Right forelimb (tissue), 1 donor: ENCODE data around the gene PRCC.

Experiments
- DNase-seq: peaks from one replicate; pipeline ENCODE4 v3.0.0-alpha.2; 2018

Gene PRCC

GRCh38 chr1:156801409-156802121, 34.2 kb downstream of the PRCC start:
- DNase-seq = no peak

DNA sequence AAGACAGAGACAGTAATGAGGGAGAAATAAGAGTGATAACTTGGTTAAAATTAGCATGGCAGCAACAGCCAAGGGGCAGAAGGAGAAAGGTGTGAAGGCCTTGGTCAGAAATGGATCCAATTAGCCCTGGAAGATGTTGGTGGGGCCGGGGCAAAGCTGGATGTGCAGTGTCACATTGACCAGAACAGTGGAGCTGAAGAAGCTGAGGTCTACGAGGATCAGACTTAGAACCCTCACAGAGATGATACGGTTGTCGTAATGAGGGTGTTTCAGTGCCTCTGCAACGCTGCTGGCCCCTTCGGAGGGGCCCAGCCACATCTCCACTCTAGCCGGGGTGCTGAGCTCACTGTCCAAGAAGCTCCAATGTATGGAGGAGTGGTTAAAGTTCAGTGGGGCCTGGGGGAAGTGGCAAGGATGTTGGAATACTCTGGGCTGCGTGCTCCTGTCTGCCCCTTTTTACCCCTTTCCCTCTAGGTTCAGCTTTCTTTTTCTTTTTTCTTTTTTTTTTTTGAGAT, 35.1 kb downstream of the PRCC start:
- DNase-seq = no peak

DNA sequence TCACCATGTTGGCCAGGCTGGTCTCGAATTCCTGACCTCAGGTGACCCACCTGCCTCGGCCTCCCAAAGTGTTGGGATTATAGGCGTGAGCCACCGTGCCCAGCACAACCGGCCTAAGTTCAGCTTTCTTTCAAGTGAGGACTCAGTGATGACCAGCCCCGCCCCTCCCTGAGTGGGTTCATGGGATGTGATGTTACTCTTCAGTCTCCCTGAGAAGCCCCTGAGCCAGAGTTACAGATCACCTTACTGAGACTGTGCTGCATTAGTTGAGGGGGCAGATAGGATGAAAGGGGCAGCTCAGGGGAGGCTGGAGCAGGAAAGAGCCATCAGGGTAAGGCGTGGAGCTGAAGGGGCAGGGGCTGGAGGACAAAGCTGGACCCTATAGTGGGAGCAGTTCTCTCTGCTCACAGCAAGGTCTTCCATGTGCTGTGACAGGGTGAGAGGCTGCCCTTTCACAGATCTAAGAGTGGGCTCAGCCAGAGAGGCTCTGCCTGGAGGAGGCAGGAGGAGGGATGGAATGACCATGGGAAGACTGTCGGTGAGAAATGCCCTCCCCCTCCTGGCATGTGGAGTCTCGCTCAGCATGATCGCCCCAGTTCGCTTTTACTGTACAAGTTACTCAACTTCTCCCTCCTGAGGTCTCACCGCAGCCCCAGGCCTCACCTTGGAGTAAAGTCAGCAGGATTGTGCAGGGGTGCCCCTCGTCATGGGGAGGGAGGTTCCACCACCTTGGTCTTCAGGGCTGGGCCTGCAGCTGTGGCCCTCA, 35.9 kb downstream of the PRCC start:
- DNase-seq = no peak

DNA sequence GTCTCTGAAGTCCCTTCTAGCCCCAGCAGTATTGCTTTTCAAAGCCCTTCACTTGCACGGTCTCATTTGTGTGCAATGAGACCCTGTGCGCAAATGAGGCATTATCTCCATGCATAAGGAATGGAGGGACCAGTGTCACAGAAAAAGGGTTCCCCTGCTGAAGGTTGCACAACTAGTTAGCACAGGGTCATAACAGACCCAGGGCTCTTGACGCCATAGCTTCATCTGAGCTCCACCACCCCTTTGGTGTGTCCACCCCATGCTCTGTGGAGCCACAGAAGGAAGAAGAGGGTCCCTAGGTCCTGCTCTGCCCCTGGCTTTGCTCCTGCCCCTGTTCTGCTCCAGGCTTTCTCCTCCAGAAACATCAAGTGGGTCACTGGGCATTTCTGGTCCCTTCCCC, 36.7 kb downstream of the PRCC start:
- DNase-seq = no peak

GRCh38 chr1:156804572-156805243, 37.4 kb downstream of the PRCC start:
- DNase-seq = no peak

- DNase-seq = no peak
Observed at GRCh38 chr1:156805766-156806511, 38.6 kb downstream of the PRCC start.

DNA sequence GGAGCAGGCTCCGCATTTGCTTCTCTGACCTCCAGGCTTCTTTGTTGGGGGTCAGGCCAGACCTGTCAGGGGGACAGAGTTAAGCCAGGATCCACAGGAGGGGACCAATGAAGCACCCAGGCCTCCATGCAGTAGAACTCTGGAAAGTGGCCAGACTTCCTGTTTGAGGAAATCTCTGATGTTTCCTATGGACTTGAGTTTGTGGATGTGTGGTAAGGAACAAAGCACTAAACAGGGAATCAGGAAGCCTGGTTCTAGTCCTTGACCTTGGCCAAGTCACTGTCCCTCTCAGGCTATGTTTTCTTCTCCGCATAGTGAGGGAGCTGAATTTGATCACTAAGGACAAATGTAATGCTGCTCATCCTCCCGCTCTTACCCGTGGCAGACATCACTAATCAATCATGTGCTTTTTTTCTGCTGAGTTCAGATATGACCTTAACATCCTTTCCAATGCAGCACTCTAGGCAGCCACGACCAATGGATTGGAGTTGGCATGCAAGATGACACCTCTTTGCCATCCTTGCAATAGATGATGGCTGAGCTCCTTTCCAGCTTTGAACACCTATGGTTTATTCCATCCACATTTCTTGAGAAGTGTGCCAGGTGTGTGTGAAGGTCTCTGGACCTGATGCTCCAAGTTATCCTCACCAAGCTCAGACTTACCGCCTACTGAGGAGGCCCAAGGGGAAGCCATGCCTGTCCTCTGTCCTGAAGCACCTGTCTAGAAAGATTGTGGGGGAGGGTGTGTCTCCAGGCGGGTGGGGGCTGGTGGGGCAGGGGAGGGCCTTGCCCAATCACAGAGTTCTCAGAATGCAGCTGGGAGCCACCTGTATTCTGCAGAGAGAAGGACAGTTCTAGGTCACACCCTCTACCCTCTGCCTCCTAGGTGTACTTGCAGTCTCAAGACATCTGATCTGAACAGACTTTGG, 39.4 kb downstream of the PRCC start:
- DNase-seq = no peak

- DNase-seq = no peak
Observed at GRCh38 chr1:156807627-156808026, 40.3 kb downstream of the PRCC start.

- no peak for DNase-seq
Observed at GRCh38 chr1:156808186-156809030, 41.1 kb downstream of the PRCC start.

GRCh38 chr1:156809281-156809680, 41.9 kb downstream of the PRCC start:
- DNase-seq = no peak

- no peak for DNase-seq
Observed at GRCh38 chr1:156809711-156810366, 42.5 kb downstream of the PRCC start.

DNA sequence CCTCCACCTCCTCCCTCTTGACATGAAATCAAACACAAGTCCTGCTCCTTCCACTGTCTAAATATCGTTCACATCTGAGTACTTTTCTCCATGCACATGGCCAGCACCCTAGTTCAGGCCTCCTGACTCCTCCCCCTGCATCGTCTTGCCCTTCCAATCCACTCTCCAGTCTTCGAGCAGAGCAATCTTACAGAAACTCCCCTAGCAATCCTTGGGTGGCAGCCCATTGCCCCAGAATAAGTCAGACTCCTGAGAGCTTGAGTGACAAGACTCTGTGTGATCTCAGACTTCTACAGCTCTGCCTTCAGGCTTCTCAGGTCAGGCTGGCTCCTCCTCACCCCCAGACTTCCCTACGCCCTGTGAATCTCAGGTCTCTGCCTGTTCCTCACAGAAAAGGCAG, 43.8 kb downstream of the PRCC start:
- DNase-seq = no peak

DNA sequence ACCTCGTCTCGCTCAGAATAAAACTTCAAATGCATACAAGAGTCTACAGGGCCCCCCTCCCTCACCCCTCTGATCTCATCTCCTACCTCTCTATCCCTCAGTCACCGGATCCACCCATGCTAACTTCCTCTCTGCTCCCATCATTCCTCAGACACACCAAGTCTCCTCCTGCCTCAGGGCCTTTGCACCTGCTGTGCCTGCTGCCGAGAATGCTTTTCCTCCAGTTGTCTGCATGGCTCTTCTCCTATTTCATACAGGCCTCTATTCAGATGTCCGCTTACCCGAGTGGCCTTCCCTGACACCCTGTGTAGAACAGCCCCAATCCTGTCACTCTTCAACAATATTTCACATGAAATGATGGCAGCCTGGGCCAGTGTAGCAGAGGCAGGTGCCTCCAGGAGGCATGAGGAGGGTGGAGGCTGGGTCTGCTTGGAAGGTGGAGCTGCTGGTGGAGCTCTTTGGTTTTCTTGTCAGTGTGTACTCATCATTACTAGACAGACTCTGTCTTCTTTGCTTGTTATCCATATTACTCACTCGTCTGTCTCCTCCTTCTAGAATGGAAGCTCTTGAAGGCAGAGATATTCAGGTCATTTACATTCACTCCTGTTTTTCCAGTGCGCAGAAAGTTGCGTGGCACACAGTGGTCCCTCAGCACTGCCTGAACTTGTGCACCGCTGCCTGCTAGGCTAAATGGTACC, 45.1 kb downstream of the PRCC start:
- DNase-seq = no peak

- DNase-seq = no peak
Observed at GRCh38 chr1:156813298-156813697, 46.0 kb downstream of the PRCC start.

- no peak for DNase-seq
Observed at GRCh38 chr1:156813750-156814570, 46.6 kb downstream of the PRCC start.

DNA sequence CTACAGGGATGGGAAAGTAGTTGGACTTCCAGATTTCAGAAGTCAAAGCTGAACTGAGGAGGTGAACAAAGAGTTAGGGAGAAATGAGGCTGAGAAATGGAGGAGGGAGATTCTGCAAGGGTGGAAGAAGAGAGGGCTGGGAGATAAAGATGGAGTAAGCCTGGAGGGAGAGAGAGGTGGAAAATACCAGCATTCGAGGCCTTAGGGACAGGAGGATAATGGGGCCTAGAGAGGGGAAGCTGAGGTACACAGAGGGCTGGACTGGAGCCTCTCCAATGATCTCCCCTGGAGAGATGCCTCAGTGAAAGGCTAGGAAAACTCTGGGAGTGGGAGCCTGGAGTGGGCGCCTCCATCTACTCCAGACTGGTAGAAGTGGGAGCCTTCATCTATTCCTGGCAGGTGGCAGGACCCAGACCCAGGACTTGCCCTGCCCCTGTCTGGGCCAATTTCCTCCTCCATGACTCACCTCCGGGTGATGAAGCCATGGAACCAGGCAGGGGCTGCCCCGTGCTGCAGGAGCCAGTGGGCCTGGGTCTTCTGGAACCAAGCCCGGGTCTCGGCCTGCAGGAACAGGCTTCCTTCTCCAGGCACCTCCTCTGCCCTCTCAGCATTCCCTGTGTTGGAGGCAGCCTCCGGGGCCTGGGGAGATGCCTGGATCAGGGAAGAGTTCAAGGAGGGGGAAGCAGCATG, 47.4 kb downstream of the PRCC start:
- peak; percentile 41 for DNase-seq

- DNase-seq = peak; percentile 63
Observed at GRCh38 chr1:156815307-156815826, 48.0 kb downstream of the PRCC start.

GRCh38 chr1:156815961-156816422, 48.7 kb downstream of the PRCC start:
- no peak for DNase-seq
